K562 (cell line): Measurements from ENCODE around the gene DDX54. TPM values are rescaled to one million over a fixed set of nuclear protein-coding genes. Genes with fewer than 3 reads are reported as not detected.

ENCODE experiments used
- ATAC-seq: fragments of 200-7000 bp; cut with Tn5 transposase; 3 replicates; pipeline ENCODE4 v1.9.1; 2020; ENCODE audit warnings: moderate library complexity
- BruUV-seq: library from RNA; stranded (reverse); fragments of 400-500 nt; replicated peaks from 2 replicates; lab custom pipeline; 2021; lab: Mats Ljungman, UMichigan
- CTCF ChIA-PET: fragments of 300-600 bp; formaldehyde crosslinking; extraction: SDS; loops from one replicate; lab custom pipeline; 2021; ENCODE audit warnings: low intra/inter-chr PET ratio; lab: Yijun Ruan, JAX
- POLR2A ChIA-PET: fragments of 300-600, 350-650 bp; sonication (Branson Sonifier 250); formaldehyde crosslinking; extraction: SDS; loops from one replicate; lab custom pipeline; 2021; ENCODE audit warnings: antibody characterized with exemption, inconsistent platforms; lab: Yijun Ruan, JAX
- DNase-seq, 4 experiments: peaks; one replicate each; pipeline versions ENCODE4 v3.0.0 to v3.0.0-alpha.2; 2011 to 2018; ENCODE audit warnings: low spot score in 3 of 4, mixed read lengths in 3 of 4; ENCODE audit errors: extremely low read depth in 1 of 4
- FAIRE-seq: peaks from 2 replicates; lab custom pipeline; 2011; peaks lifted over from hg19 to GRCh38; lab: Jason Lieb, UNC
- H2AFZ ChIP-seq: 2 replicates; pipeline ENCODE4 v1.6.0; 2011; ENCODE audit warnings: low read depth, low read length, control low read depth, inconsistent platforms
- H3K27ac ChIP-seq: fragments of 200-600 bp; 3 replicates; pipeline ENCODE4 v1.8.0; 2011; ENCODE audit warnings: low read depth, mild to moderate bottlenecking, control low read depth, inconsistent platforms, low read length, moderate library complexity, mixed read lengths; ENCODE audit errors: extremely low read depth
- H3K27me3 ChIP-seq, 2 experiments: fragments of 300-600 bp in 1 of 2; 2 replicates in 1 of 2; 3 replicates in 1 of 2; pipeline versions ENCODE4 v1.6.0 to v1.8.0; 2011; ENCODE audit warnings: inconsistent platforms in 2 of 2, low read length in 2 of 2, mild to moderate bottlenecking in 1 of 2, mixed read lengths in 1 of 2, moderate library complexity in 1 of 2; ENCODE audit not compliant: control insufficient read depth in 2 of 2, insufficient read depth in 2 of 2
- H3K36me3 ChIP-seq: fragments of 300-600 bp; 3 replicates; pipeline ENCODE4 v1.8.0; 2011; ENCODE audit warnings: mild to moderate bottlenecking, low read length, inconsistent platforms; ENCODE audit not compliant: control insufficient read depth, insufficient read depth
- H3K4me1 ChIP-seq, 2 experiments: fragments of 200-600 bp in 1 of 2; replicated peaks in 1 of 2; 2 replicates in 1 of 2; 3 replicates in 1 of 2; pipeline versions ENCODE4 v1.5.1 to v1.8.0; 2011; ENCODE audit warnings: inconsistent platforms in 2 of 2, low read length in 2 of 2, mild to moderate bottlenecking in 1 of 2, mixed read lengths in 1 of 2, moderate library complexity in 1 of 2; ENCODE audit not compliant: control insufficient read depth in 2 of 2, insufficient read depth in 2 of 2
- H3K4me2 ChIP-seq: 2 replicates; pipeline ENCODE4 v1.6.1; 2011; ENCODE audit warnings: low read length, control low read depth, inconsistent platforms, mixed read lengths; ENCODE audit not compliant: insufficient read depth
- H3K4me3 ChIP-seq: fragments of 200-600 bp; sonication (generic), shearing (Covaris generic); 2 replicates; pipeline ENCODE4 v1.5.1; 2016; ENCODE audit warnings: control low read depth, inconsistent platforms
- H3K79me2 ChIP-seq: fragments of 200-600 bp; 3 replicates; pipeline ENCODE4 v1.8.0; 2011; ENCODE audit warnings: low read length, inconsistent platforms; ENCODE audit not compliant: control insufficient read depth, insufficient read depth
- H3K9ac ChIP-seq, 2 experiments: 2 replicates each; pipeline versions ENCODE4 v1.6.0 to v1.6.1; 2011; ENCODE audit warnings: low read depth in 2 of 2, low read length in 2 of 2, control low read depth in 1 of 2, inconsistent platforms in 1 of 2, mild to moderate bottlenecking in 1 of 2, mixed read lengths in 1 of 2; ENCODE audit not compliant: insufficient read depth in 1 of 2
- H3K9me1 ChIP-seq: one replicate; pipeline ENCODE4 v1.6.0; 2011; ENCODE audit warnings: inconsistent platforms, mild to moderate bottlenecking, low read length, moderate library complexity; ENCODE audit not compliant: control insufficient read depth, insufficient read depth
- H3K9me3 ChIP-seq: replicated peaks from 2 replicates; pipeline ENCODE4 v1.5.1; 2011; ENCODE audit warnings: low read depth, low read length, inconsistent platforms; ENCODE audit not compliant: control insufficient read depth, insufficient read depth
- H4K20me1 ChIP-seq: replicated peaks from 2 replicates; pipeline ENCODE4 v1.6.1; 2011; ENCODE audit warnings: low read length, inconsistent platforms, mixed read lengths; ENCODE audit not compliant: control insufficient read depth, insufficient read depth
- ATF2 ChIP-seq: sonication (generic); formaldehyde crosslinking; IDR thresholded peaks from 2 replicates; pipeline ENCODE4 v1.8.1; 2022; ENCODE audit warnings: missing genetic modification reagents
- ATF3 ChIP-seq, 2 experiments: fragments of 450-650 bp in 1 of 2; sonication (generic) in 1 of 2; formaldehyde crosslinking in 1 of 2; IDR thresholded peaks in 1 of 2; conservative IDR thresholded peaks in 1 of 2; 2 replicates each; pipeline versions ENCODE4 v1.6.1 to v1.8.1; 2016 to 2023; ENCODE audit warnings: mild to moderate bottlenecking in 2 of 2, moderate library complexity in 2 of 2, inconsistent platforms in 1 of 2, missing genetic modification reagents in 1 of 2
- CEBPB ChIP-seq: fragments of 450-650 bp; IDR thresholded peaks from 2 replicates; pipeline ENCODE4 v1.6.1; 2016; ENCODE audit warnings: missing genetic modification characterization, missing compliant biosample characterization
- CEBPG ChIP-seq, 3 experiments: fragments of 200-800 bp in 1 of 3; sonication (Bioruptor generic) in 1 of 3; sonication (generic) in 1 of 3; formaldehyde crosslinking in 1 of 3; IDR thresholded peaks in 2 of 3; conservative IDR thresholded peaks in 1 of 3; 2 replicates each; pipeline versions ENCODE4 v1.6.1 to v1.8.0; 2016 to 2022; ENCODE audit warnings: missing compliant biosample characterization in 2 of 3, missing genetic modification characterization in 2 of 3, mild to moderate bottlenecking in 1 of 3, missing genetic modification reagents in 1 of 3
- NRF1 ChIP-seq, 2 experiments: fragments of 450-650 bp; IDR thresholded peaks in 1 of 2; conservative IDR thresholded peaks in 1 of 2; 2 replicates each; pipeline ENCODE4 v1.6.1; 2014; ENCODE audit warnings: mild to moderate bottlenecking in 2 of 2
- WGBS: fragments of 100-300 bp; shearing (Covaris generic); methylation state at CpG from one replicate; pipeline ENCODE4 v1.1.6; 2016; ENCODE audit warnings: low coverage, mixed read lengths; ENCODE audit not compliant: insufficient coverage; ENCODE audit errors: missing lambda C conversion rate; 5-methylcytosine and 5-hydroxymethylcytosine counted together
- in situ Hi-C: fragments of 300-500 bp; cut with MboI; formaldehyde crosslinking; loops from 4 replicates; pipeline ENCODE4 v1.15.0; 2018; ENCODE audit warnings: inconsistent platforms, mixed read lengths
- intact Hi-C: fragments of 100-400 bp; cut with micrococcal nuclease; formaldehyde crosslinking; loops from 2 replicates; pipeline ENCODE4 v1.14.2; 2022
- polyA plus RNA-seq, 8 experiments: library from polyadenylated mRNA; depleted of rRNA in 4 of 8; stranded (reverse) in 5 of 8; unstranded in 3 of 8; fragments of >200 nt; fragmentation: Nextera tagmentation in 2 of 8; fragmentation: Illumina TruSeq in 1 of 8; extraction: Ambion mirVana in 2 of 8; extraction: Trizol in 1 of 8; gene quantifications; 2 replicates each; pipeline versions ENCODE4 v1.2.1 to v1.2.3, GENCODE V29; 2011 to 2014; ENCODE audit warnings: inconsistent platforms in 1 of 8, missing spikeins in 1 of 8
- total RNA-seq, 7 experiments: library from RNA; depleted of rRNA in 6 of 7; stranded (reverse); fragments of >200 nt in 6 of 7; fragmentation: Illumina TruSeq in 2 of 7; extraction: Trizol in 2 of 7; gene quantifications; 2 replicates each; pipeline versions ENCODE4 v1.2.1 to v1.2.3, GENCODE V29; 2011 to 2021; ENCODE audit warnings: low replicate concordance in 1 of 7

Gene DDX54
- total and polyA plus RNA-seq, 9 of the 15 experiments (the other 6 are each of a cell fraction or from before 2014, with no cell fraction given), result 1.4 to 135 (median 51.4) TPM

GRCh38 chr12:113145720-113146551, 39.3 kb downstream of the DDX54 start:
- ChIA-PET CTCF (no interaction called here), POLR2A (interaction anchor here (0.7 kb wide), 1 partner anchor 21 kb away, joined by 3 read pairs; no protein-coding TSS in a partner anchor)
- no peak; the same call in 2 of the 3 replicates for ATAC-seq
- H3K9me1 ChIP-seq, result peaks cover 3% of the 10 kb centered on the region
- TF ChIP-seq CEBPB (tag) (peak; percentile 62), ATF2 (CRISPR knock-in tag) (no peak), ATF3 (IDR thresholded peaks at IDR 0.05) (peak; percentile 77), ATF3 (CRISPR knock-in tag; conservative IDR thresholded peaks at IDR 0.05) (no peak), CEBPG (CRISPR knock-in tag; IDR thresholded peaks at IDR 0.05) (peak; percentile 79), CEBPG (tag; conservative IDR thresholded peaks at IDR 0.05 in 1 of 2, IDR thresholded peaks at IDR 0.05 in 1 of 2) (peak; percentile 22 to 90; a peak in 2 of 4 replicates), NRF1 (conservative IDR thresholded peaks at IDR 0.05 in 1 of 2, IDR thresholded peaks at IDR 0.05 in 1 of 2) (peak; percentile 42 to 50; a peak in 3 of 4 replicates)
- H3K4me3 ChIP-seq, result no peak overlapping the region
- H2AFZ ChIP-seq, result no peak overlapping the region
- no peak for FAIRE-seq
- H4K20me1 ChIP-seq, result no peaks in the 10 kb centered on the region
- peaks cover 0 to 10% of the 10 kb centered on the region in 2 experiments; a peak in 3 of 5 replicates for H3K4me1 ChIP-seq
- no peaks in the 10 kb centered on the region for H3K36me3 ChIP-seq
- H3K9ac ChIP-seq, result no peak overlapping the region
- in situ Hi-C loops (no loop called here), intact Hi-C loops (no loop called here)
- no peaks in the 10 kb centered on the region for H3K79me2 ChIP-seq
- no peak overlapping the region for H3K4me2 ChIP-seq
- H3K27me3 ChIP-seq, result peaks cover 10 to 14% of the 10 kb centered on the region in 2 experiments; a peak in 4 of 5 replicates
- no TSS peak for BruUV-seq
- 14% methylated on average over 12 of the region's 12 CpGs for WGBS
- no peak overlapping the region for H3K27ac ChIP-seq
- no peak for DNase-seq
- H3K9me3 ChIP-seq, result no peaks in the 10 kb centered on the region
